GM12801 (cell line): Measurements from ENCODE around the gene ZNF14.

Experiments used
- CTCF ChIP-seq: IDR thresholded peaks from one replicate; pipeline ENCODE4 v1.5.1; 2011; ENCODE audit warnings: control low read depth; ENCODE audit not compliant: insufficient read length; ENCODE audit errors: extremely low read depth

The ZNF14 gene

DNA sequence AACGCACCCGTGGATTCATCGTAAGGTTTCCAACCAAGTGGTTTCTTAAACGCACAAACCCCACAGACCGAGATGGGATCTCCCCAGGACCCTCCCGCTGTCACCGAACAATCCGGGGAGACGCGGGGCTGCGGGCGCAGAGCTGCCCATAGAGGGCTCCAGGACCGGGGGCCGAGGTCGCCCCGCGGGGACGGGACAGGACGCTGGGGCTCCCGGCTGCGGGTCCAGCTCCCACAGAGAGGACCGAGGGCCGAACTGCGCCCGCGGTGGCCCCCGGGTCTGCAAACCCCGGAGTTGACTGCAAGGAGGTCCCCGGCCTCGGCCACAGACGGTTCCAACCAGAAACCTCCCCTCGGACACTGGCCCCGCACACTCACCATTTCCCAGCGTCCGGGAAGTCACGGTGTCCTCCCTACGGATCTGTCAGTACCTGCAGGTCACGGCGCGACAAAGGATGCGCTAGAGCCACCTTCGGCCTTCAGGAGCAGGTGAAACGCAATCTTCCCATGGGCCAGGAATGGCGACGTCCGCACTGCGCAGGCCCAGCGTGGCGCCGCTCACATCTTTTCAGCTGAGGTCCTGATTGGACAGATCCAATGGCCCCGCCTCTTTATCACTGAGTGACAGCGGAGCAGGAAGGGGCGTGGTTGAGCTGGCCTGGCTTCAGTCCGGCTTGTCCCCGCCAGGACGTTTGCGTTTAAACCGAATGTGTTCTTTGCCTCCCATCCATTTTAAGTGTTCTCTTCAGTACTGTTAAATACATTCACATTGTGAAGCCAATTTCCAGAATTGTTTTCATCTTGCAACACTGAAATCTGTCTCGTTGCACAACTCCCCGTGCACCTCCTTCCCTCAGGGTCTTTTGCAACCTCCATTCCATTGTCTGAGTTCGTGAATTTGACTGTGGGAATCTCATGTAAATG lies at the start of gene ZNF14:
Gene ZNF14 (minus strand): TSS at position 534 of the 923 bp plus-strand sequence. CDS start 154 bp downstream, at position 380.
- TF ChIP-seq CTCF, result no peak

DNA sequence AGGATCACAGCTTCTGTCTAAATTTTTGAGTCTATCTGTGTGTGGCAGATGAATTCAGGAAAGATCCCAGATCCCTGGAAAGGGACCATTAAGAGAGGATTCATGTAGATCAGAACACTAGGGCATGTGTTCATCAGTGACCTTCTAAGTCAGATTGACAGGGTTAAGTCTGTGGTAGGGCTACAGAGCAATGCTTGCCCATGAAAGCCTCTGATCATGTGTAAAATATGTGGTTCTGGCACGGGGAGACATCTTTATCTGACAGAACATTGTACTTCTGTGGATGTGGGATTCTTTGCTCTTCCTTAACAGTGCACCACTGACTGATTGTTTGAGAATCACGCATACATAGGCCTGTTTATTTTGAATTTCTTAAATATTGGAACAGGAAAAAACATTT lies 45.8 kb upstream of the ZNF14 start:
- no peak for TF ChIP-seq CTCF

GRCh38 chr19:19777692-19778091 lies 44.8 kb upstream of the ZNF14 start:
- TF ChIP-seq CTCF, result no peak

- no peak for TF ChIP-seq CTCF
Measured at GRCh38 chr19:19776206-19777008, 43.5 kb upstream of the ZNF14 start.

- TF ChIP-seq CTCF, result no peak
Measured at GRCh38 chr19:19775891-19776205, 42.9 kb upstream of the ZNF14 start.

DNA sequence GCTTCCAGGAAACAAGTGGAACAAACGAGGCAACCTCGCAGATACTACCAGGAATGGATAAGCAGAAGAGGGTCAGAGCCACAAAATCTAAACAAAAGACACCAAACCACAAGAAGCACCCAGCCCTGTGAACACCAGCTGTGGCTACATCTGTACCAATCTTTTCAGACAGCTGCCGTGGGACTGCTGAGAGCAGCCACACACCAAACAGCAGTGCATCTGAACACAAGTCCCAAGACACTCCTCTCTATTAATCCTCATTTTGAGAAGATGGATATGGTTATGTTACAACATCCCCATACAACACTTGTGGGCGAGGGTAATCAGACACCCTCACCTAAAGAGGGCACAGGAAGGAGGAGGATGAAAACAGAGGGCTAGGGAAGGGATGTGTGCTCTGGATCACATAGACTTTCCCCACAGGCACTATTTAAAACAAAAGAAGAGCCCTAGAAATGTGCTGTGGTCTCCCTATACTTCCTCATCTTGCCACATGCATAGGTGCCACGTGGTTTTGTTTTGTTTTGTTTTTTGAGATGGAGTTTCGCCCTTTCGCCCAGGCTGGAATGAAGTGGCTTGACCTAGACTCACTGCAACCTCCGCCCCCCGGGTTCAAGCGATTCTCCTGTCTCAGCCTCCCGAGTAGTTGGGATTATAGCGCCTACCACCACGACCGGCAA lies 41.6 kb upstream of the ZNF14 start:
- TF ChIP-seq CTCF, result no peak

- TF ChIP-seq CTCF, result no peak
Measured at GRCh38 chr19:19758164-19758563, 25.3 kb upstream of the ZNF14 start.
